ENCODE results near the gene MED13L. TPM values are rescaled to one million over a fixed set of nuclear protein-coding genes. Genes with fewer than 3 reads are reported as not detected.
A peak's percentile ranks its signal among the peaks of the same experiment; 100 is the strongest.

Gene MED13L
- total RNA-seq, 6 experiments from 2014 or later, result 29.0 to 52.0 (median 38.1) TPM

DNA sequence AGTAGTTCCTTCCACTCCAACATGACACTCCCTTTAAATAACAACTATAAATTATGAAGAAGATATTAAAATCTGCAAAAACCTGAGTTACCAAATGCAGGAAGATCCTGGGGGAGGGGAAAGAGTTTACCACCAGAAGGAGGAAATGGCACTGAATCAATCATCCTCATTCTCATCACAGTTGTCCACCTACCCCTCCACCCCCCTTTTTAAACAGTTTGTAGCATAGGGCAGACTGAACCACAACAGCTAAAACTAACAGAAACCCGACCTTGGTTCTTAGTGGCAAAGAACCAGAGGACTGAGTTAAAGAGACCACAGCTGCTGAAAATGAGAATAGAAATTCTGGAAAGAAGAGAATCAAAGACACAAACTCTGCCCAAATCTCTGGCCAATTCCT, 189.5 kb downstream of the MED13L start:
- intact Hi-C loops (cut with DNase I), result no loop called here
- peak; percentile 13 to 67 (median 56) for ATAC-seq
- Histone ChIP-seq H3K27me3 (no peaks in the 10 kb centered on the region), H3K9me3 (no peaks in the 10 kb centered on the region), H3K4me1 (peaks cover 0 to 15% (median 2%) of the 10 kb centered on the region in 4 donors), H3K27ac (no peak overlapping the region), H3K4me3 (no peak overlapping the region), H3K36me3 (no peaks in the 10 kb centered on the region)
- DNase-seq, result no peak
- WGBS (ENCODE audit: insufficient coverage, low coverage, low lambda C conversion rate, missing lambda C conversion rate), result 0% methylated on average over 1 of the region's 1 CpG
- TF ChIP-seq, protein P1, sequence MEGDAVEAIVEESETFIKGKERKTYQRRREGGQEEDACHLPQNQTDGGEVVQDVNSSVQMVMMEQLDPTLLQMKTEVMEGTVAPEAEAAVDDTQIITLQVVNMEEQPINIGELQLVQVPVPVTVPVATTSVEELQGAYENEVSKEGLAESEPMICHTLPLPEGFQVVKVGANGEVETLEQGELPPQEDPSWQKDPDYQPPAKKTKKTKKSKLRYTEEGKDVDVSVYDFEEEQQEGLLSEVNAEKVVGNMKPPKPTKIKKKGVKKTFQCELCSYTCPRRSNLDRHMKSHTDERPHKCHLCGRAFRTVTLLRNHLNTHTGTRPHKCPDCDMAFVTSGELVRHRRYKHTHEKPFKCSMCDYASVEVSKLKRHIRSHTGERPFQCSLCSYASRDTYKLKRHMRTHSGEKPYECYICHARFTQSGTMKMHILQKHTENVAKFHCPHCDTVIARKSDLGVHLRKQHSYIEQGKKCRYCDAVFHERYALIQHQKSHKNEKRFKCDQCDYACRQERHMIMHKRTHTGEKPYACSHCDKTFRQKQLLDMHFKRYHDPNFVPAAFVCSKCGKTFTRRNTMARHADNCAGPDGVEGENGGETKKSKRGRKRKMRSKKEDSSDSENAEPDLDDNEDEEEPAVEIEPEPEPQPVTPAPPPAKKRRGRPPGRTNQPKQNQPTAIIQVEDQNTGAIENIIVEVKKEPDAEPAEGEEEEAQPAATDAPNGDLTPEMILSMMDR (IDR thresholded peaks at IDR 0.05), result no peak

DNA sequence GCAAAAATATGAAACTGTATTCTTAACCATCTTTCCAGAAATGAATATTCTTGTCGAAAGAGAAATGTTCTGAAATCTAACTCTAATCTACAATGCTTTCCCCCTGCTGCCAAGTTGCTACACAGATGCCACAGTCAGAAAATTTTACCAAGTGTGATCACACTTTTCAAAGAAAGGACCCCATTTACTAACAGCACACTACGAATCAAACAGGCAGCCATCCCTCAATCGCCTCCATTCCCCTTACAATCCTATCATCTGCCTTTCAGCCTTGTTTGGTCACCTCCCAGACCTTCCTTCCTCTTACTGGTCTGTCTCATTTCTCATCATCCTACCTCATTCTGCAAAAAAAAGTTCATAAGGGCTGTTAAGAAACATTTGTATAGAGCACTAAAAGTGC, 190.1 kb downstream of the MED13L start:
- intact Hi-C loops (cut with DNase I), result no loop called here
- H3K9me3 ChIP-seq, result no peaks in the 10 kb centered on the region
- TF ChIP-seq POLR2A (IDR thresholded peaks at IDR 0.05), result no peak
- TF ChIP-seq, protein P1 (IDR thresholded peaks at IDR 0.05), result no peak
- H3K4me3 ChIP-seq, result no peak overlapping the region
- 57% methylated on average over 3 of the region's 3 CpGs for WGBS (ENCODE audit: insufficient coverage, low coverage, low lambda C conversion rate, missing lambda C conversion rate)
- no peaks in the 10 kb centered on the region for H3K36me3 ChIP-seq
- ATAC-seq (no peak), DNase-seq (no peak)
- no peaks in the 10 kb centered on the region for H3K27me3 ChIP-seq
- no peak overlapping the region for H3K27ac ChIP-seq
- peaks cover 0 to 15% (median 2%) of the 10 kb centered on the region in 4 donors for H3K4me1 ChIP-seq

DNA sequence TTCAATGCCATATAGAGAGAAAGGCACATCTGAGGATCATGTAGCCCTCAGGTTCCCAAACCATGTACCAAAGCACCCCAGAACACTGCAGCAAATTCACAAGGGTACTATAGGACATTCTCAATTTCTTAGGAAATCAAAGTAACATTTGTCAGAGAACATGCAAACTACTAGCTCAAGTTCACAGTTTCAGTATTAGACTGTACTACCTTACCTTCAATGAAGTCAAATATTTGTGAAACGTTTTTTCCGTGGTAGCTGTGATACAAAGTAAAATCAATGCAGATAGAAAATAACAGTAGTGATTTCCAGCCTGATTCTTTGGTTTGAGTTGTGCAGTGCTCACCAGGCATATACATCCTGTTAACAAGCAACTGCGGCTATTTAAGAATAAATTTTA, 197.1 kb downstream of the MED13L start:
- Histone ChIP-seq H3K4me1 (peaks cover 0 to 4% (median 0%) of the 10 kb centered on the region in 4 donors), H3K27ac (no peak overlapping the region), H3K4me3 (no peak overlapping the region), H3K36me3 (no peaks in the 10 kb centered on the region), H3K27me3 (no peaks in the 10 kb centered on the region), H3K9me3 (no peaks in the 10 kb centered on the region)
- ATAC-seq (peak in 2 of 4 donors; percentile 26 to 32), DNase-seq (no peak)
- TF ChIP-seq POLR2A (IDR thresholded peaks at IDR 0.05), result no peak
- TF ChIP-seq, protein P1 (IDR thresholded peaks at IDR 0.05), result no peak
- WGBS (ENCODE audit: insufficient coverage, low coverage, low lambda C conversion rate, missing lambda C conversion rate), result 49% methylated on average over 3 of the region's 3 CpGs
- intact Hi-C loops (cut with DNase I), result no loop called here

DNA sequence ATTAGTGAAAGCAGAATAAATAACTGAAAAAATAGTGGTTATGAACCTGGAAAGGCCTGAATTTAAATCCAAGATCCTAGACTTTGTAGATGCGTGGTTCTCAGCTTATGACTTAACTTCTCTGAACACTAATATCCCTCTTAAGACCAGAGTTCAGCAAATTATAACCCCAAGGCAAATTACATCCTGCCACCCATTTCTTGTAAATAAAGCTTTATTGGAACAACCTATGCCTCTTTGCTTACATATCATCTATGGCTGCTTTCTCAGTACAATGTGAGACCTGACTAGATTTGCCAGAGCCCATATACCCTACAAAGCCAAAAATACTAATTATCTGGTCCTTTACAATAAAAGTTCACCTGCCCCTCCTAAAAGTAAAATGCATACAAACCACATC, 199.1 kb downstream of the MED13L start:
- Histone ChIP-seq H3K4me1 (peaks cover 0 to 6% (median 2%) of the 10 kb centered on the region in 4 donors), H3K9me3 (no peaks in the 10 kb centered on the region), H3K36me3 (no peaks in the 10 kb centered on the region), H3K27me3 (no peaks in the 10 kb centered on the region), H3K27ac (no peak overlapping the region), H3K4me3 (no peak overlapping the region)
- intact Hi-C loops (cut with DNase I), result no loop called here
- ATAC-seq, result no peak
- no peak for DNase-seq
- WGBS (ENCODE audit: insufficient coverage, low coverage, low lambda C conversion rate, missing lambda C conversion rate), result 96% methylated on average over 1 of the region's 1 CpG
- TF ChIP-seq, protein P1 (IDR thresholded peaks at IDR 0.05), result no peak
- no peak for TF ChIP-seq POLR2A (IDR thresholded peaks at IDR 0.05)

DNA sequence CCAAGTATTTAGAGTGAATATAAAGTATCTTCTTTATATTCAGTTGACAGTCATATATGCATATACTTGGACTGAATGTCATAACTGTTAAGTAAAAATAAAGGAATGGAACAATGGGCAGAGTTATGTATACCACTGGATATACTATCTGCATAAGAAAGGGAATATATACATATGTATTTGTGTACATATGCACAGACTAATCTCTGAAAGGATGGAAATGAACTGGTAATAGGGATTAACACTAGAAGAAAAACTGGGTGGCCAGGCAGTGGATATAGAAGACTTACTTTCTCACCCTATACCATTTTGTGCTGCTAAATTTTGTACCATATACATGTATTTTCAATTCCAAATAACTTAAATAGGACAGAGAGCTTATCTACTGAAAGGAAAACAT, 200.1 kb downstream of the MED13L start:
- intact Hi-C loops (cut with DNase I), result no loop called here
- no peak for ATAC-seq
- TF ChIP-seq, protein P1 (IDR thresholded peaks at IDR 0.05), result no peak
- TF ChIP-seq POLR2A (IDR thresholded peaks at IDR 0.05), result no peak

More for the DNA sequence above, 200.1 kb downstream of the MED13L start:
- DNase-seq, result no peak
- Histone ChIP-seq H3K4me1 (peaks cover 0 to 8% (median 2%) of the 10 kb centered on the region in 4 donors), H3K9me3 (no peaks in the 10 kb centered on the region), H3K27me3 (no peaks in the 10 kb centered on the region), H3K36me3 (no peaks in the 10 kb centered on the region), H3K27ac (no peak overlapping the region), H3K4me3 (no peak overlapping the region)
